PFSK-1 (cell line): ENCODE data around the gene CD40LG.

Experiments used
- FOXP2 ChIP-seq: optimal IDR thresholded peaks from 2 replicates; pipeline ENCODE3; 2011; ENCODE audit warnings: borderline replicate concordance, control low read depth, inconsistent platforms; ENCODE audit not compliant: insufficient read depth; ENCODE audit errors: extremely low read length, extremely low read depth
- POLR2AphosphoS5 ChIP-seq: IDR thresholded peaks from 2 replicates; pipeline ENCODE4 v1.6.1; 2012; ENCODE audit warnings: low read depth, mild to moderate bottlenecking, control low read depth, low read length, moderate library complexity
- REST ChIP-seq, 2 experiments: IDR thresholded peaks; 2 replicates each; pipeline versions ENCODE4 v1.6.1 to v1.8.0; 2011 to 2012; ENCODE audit warnings: low read depth in 2 of 2, low read length in 2 of 2, control low read depth in 1 of 2, inconsistent platforms in 1 of 2, mild to moderate bottlenecking in 1 of 2, moderate library complexity in 1 of 2; ENCODE audit not compliant: insufficient read depth in 1 of 2
- SIN3A ChIP-seq: IDR thresholded peaks from 2 replicates; pipeline ENCODE4 v1.6.1; 2012; ENCODE audit warnings: mild to moderate bottlenecking, low read length, moderate library complexity, borderline replicate concordance; ENCODE audit not compliant: insufficient read depth
- TAF1 ChIP-seq: IDR thresholded peaks from 2 replicates; pipeline ENCODE4 v1.6.1; 2012; ENCODE audit warnings: low read length, control low read depth, borderline replicate concordance; ENCODE audit not compliant: insufficient read depth

The CD40LG gene

GRCh38 chrX:136666088-136666487 lies 18.1 kb downstream of the CD40LG start:
- no peak for TF ChIP-seq REST (IDR thresholded peaks at IDR 0.05; ENCODE audit: insufficient read depth in 1 of 2, low read depth in 2 of 2, low read length in 2 of 2)
- TF ChIP-seq FOXP2: no peak
- TF ChIP-seq POLR2AphosphoS5: no peak
- TF ChIP-seq SIN3A: no peak
- TF ChIP-seq TAF1: no peak

- TF ChIP-seq POLR2AphosphoS5: no peak
- no peak for TF ChIP-seq REST (IDR thresholded peaks at IDR 0.05; ENCODE audit: insufficient read depth in 1 of 2, low read depth in 2 of 2, low read length in 2 of 2)
- no peak for TF ChIP-seq SIN3A
- no peak for TF ChIP-seq TAF1
- no peak for TF ChIP-seq FOXP2
These were observed 19.6 kb downstream of the CD40LG start for GRCh38 chrX:136667446-136668168.

GRCh38 chrX:136671006-136671610 lies 23.1 kb downstream of the CD40LG start:
- TF ChIP-seq FOXP2 (no peak), REST (IDR thresholded peaks at IDR 0.05; ENCODE audit: insufficient read depth in 1 of 2, low read depth in 2 of 2, low read length in 2 of 2) (no peak), POLR2AphosphoS5 (no peak), TAF1 (no peak), SIN3A (no peak)

GRCh38 chrX:136674270-136674985 lies 26.5 kb downstream of the CD40LG start:
- TF ChIP-seq SIN3A (no peak), TAF1 (no peak), REST (IDR thresholded peaks at IDR 0.05; ENCODE audit: insufficient read depth in 1 of 2, low read depth in 2 of 2, low read length in 2 of 2) (no peak), POLR2AphosphoS5 (no peak), FOXP2 (no peak)
